GM19351 (cell line): ENCODE data around the gene OTUB2.
"Not testable (repeated sequence)": the region's sequence is repeated elsewhere in the genome, so short reads cannot be mapped to it uniquely, and the experiment has no call there.

Experiments
- ATAC-seq: cut with Tn5 transposase; IDR thresholded peaks from one replicate; pipeline ENCODE4 v1.9.1; 2021; ENCODE audit warnings: mild to moderate bottlenecking, moderate library complexity; ENCODE audit not compliant: unreplicated experiment

Gene OTUB2

DNA sequence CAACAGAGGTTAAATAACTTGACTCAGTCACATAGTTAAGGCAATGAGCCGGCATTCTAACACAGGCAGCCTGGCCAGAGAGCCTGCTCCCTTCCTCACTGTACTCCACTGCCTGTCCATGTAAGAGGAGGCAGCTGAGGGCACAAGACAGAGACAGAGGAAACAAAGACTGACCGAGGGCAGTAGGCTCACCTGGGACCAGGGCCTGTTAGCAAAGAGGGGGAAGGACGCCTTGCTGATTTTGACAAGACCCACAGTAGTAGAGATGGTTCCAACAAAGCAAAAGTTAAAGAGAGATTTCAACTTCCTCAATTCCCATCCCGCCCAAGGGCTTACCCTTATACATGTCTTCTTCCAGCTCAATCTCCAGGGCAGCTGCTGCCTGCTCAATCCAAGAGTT is 26.5 kb downstream of the OTUB2 start:
- no peak for ATAC-seq

DNA sequence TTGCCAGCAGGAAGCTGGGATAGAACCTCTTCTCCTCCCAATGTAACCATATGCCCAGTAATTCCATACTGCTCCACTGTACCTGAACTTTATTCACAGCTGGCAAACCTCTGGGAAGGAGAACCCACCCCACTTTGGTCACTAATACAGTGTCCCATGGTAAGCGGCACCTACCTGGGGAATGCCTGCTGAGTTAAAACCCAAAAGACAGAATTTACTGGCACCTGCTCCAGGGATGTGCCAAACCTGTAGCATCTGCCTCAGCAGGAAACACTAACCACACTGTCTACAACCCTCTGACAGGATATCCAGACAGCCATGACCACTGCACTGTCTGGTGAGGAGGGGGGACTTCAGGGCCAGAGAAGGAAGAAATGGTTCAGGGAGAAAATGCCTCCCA is 28.3 kb downstream of the OTUB2 start:
- ATAC-seq: no peak

DNA sequence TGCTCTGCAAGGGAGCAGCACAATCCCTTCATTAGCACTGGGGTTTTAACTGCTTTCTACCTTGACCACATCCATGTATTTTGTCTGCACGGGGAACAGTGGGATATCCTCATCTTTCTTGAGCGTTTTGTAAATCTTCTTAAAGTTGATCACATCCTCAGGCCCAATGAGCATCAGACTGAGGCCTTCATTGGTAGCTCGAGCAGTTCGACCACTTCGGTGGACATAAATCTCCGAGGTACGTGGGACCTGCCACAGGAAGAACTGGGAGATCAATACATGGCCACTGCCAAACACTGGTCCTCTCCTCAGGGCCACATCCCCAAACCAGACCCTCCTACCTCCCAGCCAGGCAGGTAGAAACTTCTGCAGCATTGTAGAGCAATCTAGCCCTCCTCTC is 28.8 kb downstream of the OTUB2 start:
- no peak for ATAC-seq

DNA sequence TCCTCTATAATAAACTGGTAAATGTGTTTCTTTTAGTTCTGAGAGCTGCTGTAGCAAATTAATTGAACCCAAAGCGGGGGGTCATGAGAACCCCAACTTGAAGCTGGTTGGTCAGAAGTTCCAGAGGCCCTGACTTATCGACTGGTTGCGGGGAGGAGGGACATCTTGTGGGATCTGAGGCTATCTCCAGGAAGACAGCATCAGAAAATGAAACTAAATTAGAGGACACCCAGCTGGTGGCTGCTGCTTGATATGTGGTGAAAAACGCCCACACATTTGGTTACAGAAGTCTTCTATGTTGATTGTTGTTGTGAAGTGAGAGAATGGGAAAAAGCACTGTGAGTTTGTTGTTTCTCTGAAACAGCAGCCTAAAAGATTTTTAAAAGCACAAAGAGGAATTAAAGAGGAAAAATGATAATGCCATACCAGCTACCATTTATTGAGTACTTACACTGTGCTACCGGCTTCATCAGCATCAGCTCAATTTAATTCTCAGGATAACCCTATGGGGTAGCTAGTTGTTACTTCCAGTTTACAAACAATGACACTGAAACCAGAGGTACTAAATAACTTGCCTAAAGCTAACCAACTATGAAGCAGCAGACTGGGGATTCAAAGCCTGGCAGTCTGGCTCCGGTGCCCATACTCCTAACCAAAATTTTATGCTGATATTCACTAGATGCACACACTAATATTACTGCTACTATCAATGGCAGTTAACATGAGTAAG is 30.6 kb downstream of the OTUB2 start:
- ATAC-seq: peak; percentile 83

DNA sequence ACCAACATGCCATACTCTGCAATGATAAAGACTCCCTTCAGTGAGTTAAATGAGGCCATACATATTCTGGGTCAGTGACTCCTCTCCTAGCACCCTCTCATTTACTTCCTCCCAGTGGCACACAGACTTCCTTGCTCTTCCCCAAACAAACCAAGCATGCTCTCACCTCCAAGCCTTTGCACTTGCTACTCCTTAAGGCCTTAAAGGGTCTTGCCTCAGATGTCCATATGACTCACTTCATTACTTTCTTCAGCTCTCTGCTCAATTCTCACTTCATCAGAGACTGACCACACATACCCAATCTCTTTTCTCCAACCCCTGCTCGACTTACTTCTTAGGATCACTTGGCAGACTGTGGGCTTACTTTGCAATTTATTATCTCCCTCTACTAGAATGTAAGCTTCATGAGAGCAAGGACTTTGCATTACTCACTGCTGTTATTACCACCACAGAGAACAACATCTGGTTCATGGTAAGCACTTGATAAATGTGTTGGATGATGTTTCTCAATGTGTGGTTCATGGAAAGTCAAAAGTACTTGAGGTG is 32.1 kb downstream of the OTUB2 start:
- ATAC-seq: no peak

DNA sequence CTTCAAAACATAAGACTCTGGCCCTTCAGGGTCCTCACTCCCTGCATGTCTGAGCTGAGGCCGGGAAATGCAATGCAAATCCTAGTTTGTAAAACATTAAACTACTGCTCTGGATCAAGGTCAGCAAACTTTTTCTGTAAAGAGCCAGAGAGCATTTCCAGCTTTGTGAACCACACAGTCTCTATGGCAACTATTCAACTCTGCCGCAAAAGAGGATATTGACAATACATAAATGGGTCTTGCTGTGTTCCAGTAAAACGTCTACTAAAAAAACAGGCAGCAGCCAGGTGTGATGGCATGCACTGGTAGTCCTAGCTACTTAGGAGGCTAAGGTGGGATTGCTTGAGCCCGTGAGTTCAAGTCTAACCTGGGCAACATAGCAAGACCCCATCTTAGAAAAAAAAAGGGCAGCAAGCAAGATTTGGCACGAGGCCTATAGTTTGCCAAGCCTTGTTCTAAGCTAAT is 32.6 kb downstream of the OTUB2 start:
- no peak for ATAC-seq

DNA sequence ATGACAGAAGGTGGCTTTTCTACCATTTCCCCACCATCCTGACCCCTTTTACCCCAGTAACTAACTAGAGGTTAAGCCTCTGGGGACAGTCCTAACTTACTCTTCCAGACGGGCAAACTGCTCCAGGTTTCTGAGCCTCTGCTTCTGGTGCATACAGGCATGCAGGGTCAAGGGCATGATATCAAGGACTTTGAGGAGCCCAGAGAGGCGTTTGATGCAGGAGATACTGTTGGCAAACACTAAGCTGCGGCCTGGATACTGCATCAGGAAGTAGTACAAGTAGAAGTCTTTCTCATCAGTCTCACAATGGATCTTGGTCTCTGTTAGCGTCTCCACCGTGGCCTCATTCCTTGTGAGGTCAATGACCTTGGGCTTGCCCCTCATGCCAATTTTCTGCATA is 33.9 kb downstream of the OTUB2 start:
- ATAC-seq: no peak

DNA sequence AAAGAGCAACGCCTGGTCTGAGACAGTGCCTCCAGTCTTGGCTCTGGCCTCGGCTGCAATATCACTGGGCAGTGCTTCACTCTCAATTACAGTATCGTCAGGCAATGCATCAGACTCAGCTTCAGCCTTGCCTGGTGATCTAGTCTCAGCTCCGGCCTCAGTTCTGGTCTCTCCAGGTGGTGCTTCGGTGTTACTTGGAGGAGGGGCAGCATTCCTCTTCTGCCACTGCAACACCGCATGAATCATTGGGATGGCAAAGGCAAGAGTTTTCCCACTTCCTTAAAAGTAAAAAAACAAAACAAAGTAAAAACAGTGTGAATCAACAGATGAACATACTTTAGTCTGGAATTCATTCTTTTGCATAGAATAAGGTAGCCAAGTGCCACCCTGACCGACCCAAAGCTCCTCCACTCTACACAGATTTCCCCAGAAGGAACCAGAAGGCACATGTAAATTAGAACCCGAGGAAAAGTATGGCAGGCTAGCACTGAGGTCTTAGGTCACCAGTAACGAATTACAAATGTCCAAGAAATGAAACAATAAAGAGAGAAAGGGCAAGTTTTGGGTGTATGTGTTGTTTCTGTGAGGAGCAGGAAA is 36.3 kb downstream of the OTUB2 start:
- ATAC-seq: no peak

DNA sequence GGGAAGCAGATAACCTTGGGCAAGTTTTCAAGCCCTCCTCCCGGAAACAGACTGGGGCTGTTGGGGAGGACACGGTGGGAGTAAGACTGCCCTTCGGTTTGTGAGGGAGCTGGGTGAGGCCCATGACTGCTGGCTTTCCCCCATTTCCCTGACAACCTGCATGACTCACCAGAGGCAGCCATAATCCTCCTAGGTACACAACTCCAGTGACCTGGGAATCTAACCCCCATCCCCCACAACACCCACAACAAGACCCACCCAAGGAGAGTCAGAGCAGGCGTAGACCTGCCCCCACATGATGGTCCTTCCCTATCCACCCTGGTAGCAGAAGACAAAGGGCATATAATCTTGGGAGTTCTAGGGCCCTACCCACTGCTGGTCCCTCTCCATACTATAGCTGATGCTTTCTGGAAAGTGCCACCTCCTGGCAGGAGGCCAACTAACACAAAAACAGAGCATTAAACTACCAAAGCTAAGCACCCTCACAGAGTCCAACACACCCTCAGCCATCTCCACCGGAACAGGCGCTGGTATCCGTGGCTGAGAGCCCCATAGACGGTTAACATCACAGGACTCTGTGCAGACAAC is 40.0 kb downstream of the OTUB2 start:
- ATAC-seq: no peak

DNA sequence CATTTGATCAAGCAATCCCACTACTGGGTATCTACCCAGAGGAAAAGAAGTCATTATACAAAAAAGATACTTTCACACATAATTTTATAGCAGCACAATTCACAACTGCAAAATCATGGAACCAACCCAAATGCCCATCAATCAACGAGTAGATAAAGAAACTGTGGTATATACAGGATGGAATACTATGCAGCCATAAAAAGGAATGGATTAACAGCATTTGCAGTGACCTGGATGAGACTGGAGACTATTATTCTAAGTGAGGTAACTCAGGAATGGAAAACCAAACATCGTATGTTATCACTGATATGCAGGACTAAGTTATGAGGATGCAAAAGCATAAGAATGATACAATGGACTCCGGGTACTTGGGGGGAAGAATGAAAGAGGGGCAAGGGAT is 45.9 kb downstream of the OTUB2 start:
- not testable (repeated sequence) for ATAC-seq

DNA sequence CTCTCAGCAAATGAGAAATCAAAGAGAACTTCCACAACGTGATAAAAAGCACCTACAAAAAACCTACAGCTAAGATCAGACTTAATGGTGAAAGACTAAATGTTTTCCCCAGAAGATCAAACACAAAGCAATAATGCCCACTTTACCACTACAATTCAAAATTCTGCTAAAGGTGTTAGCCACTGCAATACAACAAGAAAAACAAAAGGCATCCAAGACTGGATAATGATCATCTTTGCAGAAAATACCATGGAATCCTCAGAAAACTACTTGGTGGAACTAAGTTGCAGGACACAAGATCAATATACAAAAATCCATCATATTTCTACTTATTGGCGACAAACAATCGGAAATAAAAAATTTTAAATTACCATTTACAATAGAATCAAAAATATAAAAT is 48.4 kb downstream of the OTUB2 start:
- no peak for ATAC-seq

DNA sequence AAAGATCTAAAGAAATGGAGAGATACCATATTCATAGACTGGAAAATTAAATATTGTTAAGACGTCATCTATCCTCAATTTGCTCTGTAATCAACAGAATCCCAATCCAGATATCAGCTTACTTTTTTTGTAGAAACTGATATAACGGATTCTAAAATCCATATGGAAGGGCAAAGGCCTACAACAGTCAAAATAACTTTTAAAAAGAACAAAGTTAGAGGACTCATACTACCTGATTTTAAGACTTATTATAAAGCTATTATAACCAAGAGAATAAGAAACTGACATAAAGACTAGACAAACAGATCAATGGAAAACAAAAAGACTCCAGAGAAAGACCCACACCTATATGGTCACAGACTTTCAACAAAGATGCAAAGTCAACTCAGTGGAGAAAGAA is 48.9 kb downstream of the OTUB2 start:
- ATAC-seq: no peak

DNA sequence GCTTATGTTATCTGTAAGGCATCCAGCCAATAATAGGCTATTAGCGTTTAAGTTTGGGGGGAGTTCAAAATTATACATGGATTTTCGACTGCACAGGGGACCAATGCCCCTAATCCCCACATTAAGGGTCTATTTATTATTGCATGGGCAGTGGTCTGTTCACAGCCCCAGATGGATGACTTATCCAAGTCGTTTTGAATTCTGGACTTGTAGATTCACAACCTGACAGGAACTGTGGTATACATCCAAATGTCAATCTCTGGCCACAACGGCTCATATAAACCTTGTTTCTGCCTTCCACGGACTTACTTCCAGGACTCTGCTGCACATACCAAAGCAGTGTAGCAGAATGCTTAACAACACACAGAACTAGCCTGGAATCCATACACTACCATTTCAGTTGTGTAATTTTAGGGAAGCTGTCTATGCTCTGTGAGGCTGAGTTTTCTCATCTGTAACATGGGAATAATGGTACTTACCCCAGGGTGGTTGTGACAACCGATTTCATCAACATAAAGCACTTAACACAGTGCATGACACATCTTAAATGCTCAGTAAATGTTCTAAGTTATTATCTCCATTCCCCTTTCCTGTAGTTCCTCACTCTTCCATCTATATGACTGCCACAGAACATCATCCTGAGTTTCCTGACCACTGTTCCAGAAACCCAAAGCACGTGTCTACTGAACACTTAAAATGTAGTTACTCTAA is 51.1 kb downstream of the OTUB2 start:
- no peak for ATAC-seq

DNA sequence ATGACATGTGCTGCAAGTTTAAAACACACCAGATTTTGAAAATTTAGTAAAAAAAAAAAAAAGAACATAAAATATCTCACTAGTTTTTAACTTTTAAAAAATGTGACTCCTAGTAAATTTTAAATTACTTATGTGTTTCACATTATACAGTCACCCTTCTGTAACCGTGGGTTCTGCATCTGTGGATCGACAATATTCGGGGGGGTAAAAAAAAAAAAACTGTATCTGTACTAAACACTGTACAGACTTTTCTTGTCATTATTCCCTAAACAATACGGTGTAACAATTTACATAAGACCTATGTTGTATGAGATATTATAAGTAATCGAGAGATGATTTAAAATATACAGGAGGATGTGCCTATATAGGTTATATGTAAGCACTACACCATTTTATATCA is 51.7 kb downstream of the OTUB2 start:
- ATAC-seq: no peak

DNA sequence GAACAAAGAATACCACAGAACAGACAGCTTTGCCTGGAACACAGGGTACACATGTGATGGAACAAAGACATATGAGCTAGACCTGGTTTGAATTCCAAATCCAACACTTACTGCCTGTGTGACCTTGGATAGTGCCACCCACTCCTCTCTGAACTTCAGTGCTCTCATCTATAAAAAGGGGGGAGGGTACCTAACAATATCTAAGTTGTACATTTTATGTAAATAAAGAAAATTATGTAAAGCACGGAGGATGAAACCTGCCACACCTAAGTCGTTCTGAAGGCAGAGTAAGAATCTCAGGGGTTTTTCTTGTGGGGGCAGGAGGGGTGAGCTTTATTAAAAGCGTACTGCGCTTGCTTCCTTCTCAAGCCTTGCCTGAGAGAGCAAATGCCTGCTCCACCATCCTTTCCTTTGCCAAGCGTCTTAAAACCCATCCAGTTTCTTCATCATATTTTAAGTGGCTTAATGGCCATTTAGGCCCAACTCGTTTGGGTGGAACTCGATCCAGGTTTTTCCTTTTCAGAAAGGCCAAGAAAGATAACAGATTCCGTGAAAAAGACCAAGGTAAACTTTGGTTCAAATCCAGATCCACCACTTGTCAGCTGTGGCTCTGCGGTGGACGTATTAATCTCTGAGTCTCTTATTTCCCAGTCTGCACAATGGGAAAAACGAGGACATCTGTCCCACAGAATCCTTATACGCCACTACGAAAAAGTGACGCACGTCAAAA is 53.9 kb downstream of the OTUB2 start:
- no peak for ATAC-seq

DNA sequence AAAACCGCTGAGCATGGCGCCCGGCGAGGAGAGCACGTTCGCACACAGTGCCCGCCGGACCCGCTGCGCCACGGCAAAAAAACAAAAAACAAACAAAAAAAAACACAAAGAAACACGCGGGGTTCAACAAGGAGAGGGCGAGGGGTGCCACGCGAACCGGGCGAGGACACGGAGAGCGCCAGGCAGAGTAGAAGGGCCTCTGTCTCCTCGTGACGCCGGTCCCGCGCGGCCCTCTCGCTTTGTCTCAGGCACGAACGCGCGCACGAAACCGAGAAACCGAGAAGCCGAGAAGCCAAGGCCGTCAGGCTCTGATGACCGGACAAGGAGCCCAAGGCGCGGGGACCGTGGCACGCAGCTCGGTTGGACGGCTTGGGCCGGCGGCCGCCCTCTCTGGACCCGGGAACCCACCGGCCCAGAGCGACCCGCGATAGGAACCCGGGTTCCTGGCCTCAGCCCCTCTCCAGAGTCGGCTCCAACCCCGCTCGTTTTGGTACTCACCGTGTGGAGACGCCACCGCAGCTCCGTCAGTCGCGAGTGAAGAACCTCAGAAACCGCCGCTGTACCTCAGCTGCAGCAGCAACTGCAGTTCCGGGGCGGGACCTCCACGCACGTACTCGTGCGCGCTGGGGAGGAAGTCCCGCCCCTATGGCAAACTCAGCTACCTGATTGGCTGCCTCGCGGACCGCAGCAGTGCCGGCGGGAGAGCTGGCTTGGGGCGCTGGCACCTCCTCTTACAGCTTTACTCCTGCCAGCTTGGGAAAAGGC is 54.7 kb downstream of the OTUB2 start, which contains the start of the genes DDX24 and IFI27L1:
DDX24 (minus strand) TSS at position 582 of the 765 bp plus-strand sequence. CDS start 1,460 bp downstream, outside the sequence.
IFI27L1 (plus strand) TSS at position 690 of the 765 bp plus-strand sequence. CDS start 15,628 bp downstream, outside the sequence.
- ATAC-seq: peak; percentile 97

DNA sequence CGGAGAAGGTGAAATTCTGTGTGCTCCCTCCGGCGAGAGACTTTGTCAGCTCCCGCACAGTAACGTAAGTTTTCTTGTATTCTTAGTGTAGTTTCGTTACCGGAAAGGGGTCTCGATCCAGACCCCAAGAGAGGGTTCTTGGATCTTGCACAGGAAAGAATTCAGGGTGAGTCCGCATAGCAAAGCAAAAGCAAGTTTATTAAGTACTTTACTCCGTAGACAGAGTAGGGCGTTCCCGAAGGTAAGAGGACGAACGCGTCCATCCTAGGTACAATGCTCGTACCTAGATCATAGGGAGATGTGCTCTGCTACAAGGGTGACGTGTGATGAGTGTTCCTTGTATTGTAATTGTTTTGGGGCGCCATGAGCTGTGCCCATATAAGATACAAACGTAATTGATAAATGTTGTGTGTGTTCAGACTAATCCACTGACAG is 55.3 kb downstream of the OTUB2 start:
- peak; percentile 24 for ATAC-seq

DNA sequence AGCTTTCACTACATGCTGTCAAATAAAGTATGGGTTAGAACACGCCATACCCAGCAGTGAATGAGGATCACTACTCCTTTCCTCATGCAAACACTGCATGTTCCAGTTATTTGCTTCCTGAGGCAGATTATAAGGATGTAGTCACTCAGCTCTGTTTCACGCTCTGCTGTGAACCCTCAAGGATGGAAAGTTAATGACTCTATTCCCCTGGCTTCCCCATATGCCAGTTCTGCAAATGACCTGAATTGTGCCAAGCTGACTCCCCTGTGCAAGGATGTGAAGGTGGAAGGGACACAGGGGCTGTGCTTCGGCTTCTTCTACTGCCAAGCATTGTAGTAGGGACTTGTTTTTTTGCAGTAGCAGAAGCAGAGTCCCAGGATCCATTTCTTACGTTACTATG is 61.8 kb downstream of the OTUB2 start:
- ATAC-seq: no peak

DNA sequence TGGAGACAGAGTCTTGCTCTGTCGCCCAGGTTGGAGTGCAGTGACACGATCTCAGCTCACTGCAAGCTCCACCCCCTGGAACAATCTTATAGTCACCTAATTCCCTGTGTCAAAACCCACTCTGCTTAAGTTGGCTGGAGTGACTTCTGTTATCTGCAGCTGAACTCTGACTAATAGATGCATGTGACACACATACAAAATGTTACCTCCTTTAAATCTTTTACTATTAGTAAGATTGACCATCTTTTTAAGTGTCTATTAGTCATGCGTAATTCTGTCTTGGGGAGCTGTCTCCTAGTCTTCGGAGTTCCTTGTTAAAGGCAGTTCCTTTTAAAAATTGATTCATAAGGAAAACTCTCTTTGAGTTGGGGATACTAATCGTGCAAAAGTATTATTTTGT is 62.4 kb downstream of the OTUB2 start:
- ATAC-seq: no peak

DNA sequence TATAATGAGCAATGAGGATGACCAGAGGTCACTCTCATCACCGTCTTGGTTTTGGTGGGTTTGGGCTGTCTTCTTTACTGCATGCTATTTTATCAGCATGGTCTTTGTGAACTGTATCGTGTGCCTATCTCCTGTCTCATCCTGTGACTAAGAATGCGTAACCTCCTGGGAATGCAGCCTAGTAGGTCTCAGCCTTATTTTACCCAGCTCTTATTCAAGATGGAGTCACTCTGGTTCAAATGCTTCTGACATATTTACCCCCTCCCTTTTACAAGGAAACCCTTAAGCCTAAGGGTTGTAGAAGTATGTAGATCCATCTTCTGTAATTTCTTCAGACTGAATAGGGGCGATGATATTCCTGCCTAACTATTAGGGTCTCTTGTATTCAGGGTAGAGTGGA is 63.3 kb downstream of the OTUB2 start:
- no peak for ATAC-seq
